SKM-1 (cell line): ENCODE results near the gene NIN.
"Not testable (repeated sequence)": the region's sequence is repeated elsewhere in the genome, so short reads cannot be mapped to it uniquely, and the experiment has no call there.

Source experiments
- DNase-seq: peaks from one replicate; lab custom pipeline; 2025; ENCODE audit not compliant: unreplicated experiment; lab: John Stamatoyannopoulos, UW

NIN gene

DNA sequence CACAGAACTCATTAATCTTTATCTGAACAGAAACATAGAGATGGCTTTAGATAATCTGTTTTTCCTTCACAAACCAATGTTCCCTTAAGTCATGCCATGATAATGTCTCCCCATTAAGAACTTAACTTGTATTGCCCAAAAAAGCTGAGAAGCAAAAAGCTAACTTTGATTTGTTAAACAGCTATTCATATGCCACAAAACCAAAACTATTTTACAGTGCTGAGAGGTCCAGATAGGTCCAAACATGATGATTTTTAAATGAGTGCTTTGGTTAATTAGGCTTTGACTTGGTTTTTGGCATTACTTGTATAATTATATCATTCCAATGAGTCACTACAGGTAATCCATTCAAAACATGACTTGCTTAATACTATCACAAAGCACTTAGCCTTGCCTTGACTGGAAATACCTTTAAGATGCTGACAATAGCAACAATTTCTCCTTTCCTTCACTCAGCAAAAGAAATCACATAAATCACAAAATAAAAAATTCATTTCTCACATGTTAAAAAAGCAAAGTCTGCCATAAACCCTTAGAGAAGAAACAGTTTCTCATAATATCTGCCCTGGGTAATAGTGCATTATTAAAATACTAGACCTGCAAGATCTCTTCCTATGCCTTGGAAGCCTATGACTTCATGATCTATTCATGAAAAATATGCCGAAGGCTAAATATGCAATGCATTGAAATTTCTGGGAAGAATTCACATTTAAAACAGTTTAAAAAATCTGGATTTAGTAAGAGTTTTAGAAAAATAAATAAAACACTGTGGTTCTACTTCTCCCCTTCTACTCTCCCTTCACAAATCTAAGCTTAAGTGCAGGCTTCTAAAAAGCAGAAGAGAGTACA is 110.8 kb downstream of the NIN start:
- no peak for DNase-seq

DNA sequence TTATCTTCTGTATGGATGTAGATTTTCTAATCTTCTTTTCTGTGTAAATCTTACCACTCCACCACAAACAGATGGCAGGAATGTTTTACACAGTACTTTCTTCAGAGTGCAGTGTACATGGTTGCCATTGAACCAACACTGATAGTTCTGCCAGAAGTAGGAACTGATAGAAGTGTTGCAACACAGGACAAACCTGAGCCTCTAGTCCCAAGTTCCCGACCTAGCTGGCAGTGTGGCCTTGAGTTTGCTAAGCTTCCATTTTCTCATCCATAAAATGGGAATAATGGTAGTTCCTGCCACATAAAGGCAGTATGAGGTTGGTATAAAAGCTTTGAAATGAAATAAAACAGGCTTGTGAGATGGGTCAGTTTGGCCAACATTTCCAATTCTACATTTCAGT is 112.0 kb downstream of the NIN start:
- DNase-seq: no peak

DNA sequence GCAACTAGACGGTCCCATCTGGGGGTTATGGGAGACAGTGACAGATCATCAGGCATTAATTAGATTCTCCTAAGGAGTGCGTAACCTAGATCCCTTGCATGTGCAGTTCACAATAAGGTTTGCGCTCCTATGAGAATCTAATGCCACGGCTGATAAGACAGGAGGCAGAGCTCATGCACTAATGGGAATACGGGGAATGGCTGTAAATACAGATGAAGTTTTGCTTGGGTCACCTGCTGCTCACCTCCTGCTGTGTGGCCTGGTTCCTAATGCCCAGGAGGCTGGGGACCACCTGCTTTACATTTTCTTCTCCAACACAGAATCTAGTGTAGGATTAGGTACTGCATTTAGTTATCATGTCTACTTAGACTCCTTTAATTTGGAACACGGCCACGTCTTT is 113.2 kb downstream of the NIN start:
- DNase-seq: no peak

DNA sequence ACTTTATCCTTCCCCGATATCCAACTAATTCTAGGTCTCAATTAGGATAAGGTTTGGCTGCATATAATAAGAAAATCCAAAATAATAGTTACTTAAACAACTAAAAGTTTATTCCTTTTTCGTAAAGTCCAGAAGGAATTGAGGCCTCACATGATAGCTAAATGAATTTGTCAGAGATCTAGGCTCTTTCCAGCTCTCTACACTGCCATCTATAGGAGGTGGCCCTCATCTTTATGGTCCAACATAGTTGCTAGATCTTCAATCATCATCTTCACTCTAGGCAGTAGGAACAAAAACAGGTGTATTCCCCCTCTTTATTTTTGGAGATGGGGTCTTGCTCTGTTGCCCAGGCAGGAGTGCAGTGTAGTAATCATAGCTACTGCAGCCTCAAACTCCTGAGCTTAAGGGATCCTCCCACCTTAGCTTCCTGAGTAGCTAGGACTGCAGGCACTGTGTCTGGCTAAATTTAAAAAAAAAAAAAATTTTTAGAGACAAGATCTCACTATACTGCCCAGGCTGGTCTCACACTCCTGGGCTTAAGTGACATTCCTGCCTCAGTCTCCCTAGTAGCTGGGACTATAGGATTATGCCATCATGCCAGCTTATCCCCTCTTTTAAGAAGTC is 116.4 kb downstream of the NIN start:
- no peak for DNase-seq

DNA sequence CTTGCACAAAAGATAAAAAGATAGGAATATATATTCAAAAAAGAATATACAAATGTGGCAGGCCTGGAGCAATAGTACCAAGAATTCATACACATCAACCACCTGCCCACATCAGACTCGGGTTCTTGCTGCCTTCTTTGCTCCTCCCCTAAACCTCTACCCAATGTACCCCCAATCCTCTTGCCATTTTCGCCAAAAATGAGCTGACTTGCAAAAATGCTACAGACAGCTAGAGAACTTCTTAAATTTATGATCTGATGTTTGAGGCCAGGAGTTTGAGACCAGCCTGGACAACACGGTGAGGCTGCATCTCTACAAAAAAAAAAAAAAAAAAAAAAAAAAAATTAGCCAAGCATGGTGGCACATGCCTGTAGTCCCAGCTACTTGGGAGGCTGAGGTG is 119.9 kb downstream of the NIN start:
- DNase-seq: no peak

DNA sequence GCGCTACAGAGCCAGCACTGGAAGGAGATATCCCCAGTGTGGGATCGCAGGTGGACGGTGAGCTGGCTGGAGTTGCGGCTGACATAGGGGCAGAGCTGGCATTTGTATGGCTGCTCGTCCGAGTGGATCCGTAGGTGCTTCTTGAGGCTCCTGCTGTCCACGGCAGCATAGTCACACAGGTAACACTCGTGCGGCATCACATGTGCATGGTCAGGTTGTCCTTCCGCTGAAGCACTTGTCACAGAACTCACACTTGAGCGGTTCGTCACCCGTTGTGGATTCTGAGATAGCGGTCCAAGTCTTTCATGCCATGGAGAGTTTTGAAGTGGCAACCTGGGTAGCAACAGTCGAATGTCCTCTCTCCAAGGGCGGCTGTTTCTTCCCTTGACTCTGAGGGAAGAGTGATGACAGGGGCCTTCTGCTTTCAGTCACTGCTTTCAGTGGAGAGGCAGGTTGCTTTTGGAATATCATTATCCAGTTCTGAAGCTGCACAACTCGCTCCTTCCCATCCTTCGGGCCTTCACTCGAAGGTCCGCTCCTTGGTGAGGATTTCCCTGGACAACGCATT is 125.9 kb downstream of the NIN start:
- no peak for DNase-seq

DNA sequence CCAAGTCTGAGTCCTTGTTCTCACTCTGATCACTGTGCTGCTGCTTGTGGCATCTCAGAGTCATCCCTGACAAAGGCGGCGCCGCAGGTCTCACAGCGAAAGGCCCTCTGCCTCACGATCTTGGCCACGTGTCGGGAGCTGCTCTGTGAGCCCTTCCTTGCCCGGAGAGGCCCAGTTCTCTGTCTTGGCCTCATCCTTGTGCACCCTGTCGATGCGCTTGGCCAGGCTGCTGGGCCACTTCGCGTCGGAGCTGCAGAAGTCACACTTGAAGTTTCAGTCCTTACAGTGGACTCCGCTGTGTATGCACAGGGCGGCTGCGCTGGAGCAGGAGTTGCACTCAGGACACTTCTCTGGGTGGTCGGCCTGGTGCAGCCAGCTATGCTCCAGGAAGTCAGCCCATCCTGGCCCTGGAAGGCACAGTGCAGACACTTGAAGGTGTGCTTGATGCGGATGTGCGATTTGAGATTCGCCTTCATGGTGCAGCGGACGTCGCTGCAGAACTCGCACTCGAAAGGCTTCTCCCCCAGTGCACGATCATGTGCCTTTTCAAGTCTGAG is 126.4 kb downstream of the NIN start:
- DNase-seq: no peak

DNA sequence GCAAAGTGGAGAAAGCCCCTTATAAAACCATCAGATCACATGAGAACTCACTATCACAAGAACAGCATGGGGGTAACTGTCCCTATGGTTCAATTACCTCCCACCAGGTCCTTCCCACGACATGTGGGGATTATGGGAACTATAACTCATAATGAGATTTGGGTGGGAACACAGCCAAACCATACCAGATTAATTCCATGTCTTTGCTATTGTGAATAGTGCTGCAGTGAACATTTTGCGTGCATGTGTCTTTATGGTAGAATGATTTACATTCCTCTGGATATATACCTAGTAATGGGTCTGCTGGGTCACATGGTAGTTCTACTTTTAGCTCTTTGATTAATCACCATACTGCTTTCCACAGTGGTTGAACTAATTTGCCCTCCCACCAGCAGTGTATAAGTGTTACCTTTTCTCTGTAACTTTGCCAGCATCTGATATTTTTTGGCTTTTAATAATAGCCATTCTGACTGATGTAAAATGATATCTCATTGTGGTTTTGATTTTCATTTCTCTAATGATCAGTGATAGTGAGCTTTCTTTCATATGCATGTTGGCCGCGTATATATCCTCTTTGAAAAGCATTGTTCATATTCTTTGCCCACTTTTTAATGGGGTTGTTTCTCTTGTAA is 133.2 kb downstream of the NIN start:
- no peak for DNase-seq

DNA sequence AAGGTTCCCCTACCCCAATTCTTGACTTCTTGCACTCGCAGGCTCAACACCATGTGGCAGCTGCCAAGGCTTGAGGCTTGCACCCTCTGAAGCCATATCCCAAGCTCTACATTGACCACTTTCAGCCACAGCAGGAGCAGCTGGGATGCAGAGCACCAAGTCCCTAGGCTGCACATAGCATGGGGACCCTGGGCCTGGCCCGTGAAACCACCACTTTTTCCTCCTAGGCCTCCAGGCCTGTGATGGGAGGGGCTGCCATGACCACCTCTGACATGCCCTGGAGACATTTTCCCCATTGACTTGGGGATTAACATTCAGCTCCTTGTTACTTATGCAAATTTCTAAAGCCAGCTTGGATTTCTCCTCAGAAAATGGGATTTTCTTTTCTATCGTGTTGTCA is 136.7 kb downstream of the NIN start:
- DNase-seq: not testable (repeated sequence)

DNA sequence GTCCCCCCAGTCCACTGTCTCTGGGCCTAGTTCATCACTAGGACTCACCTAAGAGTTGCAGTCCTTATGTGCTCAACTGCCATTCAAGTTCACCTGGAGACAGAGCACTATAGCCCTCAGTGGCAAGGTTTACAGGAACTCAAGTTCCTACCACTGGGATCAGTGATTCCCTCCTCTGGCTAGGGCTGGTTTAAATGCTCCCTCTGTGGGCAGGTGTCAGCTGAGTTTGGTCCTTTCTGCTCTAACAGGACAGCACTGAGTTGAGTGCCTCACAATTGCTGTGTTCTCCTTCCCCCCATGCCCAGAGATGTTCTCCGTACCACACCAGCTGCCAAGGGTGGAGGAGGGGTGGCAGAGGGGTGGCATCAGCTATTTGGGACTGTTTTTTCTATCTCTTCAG is 142.1 kb downstream of the NIN start:
- no peak for DNase-seq

DNA sequence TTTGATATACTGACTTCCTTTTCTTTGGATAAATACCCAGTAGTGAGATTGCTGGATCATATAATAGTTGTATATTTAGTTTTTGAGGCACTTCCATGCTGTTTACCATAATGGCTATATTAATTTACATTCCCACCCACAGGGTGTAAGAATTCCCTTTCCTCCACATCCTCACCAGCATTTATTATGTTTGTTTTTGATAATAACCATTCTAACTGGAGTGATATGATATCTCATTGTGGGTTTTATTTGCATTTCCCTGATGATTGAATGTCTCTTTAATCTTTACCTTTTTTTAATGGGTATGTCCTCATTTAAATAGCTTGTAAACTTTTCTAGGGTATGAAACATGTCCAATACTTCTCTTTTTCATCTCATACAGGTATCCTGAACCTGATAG is 151.3 kb downstream of the NIN start:
- DNase-seq: no peak

DNA sequence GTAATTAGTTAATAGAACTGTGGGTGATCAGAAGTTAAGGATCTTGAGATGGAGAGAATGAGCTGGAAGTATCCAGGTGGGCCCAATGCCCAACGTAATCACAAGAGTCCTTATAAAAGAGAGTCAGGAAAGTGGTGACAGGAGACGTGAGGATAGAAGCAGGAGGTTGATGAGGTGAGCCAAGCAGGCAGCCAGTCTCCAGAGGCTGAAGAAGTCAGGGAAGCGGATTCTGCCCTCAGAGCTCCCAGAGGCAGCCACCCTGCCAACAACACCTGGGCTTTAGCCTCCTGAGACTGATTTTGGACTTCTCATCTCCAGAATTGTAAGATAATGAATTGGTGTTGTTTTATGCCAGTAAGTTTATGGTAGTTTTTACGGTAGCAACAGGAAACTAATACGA is 152.8 kb downstream of the NIN start:
- DNase-seq: no peak

DNA sequence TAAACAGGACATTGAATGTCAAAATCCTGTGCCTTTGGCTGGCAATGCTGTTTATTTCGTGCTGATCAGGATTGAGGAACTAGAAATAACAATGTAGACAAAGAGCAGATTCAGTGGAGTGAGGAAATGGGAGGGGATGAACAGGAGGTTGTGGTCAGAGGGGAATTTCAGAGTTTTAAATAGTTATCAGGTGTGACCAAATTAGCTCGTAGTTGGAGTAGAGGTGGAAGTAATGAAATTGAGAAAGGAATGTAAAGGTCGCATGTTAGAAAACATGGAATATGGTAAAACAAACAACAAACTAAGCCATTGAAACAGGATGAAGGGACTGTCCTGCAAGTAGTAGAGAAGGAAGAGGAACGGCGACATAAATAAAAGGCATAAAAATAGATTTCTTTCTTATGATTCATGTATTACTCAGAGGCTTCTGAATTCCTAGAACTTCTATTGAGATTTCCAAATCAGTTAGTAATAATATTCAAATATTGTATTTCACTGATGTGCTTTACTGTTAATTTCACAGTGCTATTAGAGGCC is 153.4 kb downstream of the NIN start:
- DNase-seq: peak; percentile 1

DNA sequence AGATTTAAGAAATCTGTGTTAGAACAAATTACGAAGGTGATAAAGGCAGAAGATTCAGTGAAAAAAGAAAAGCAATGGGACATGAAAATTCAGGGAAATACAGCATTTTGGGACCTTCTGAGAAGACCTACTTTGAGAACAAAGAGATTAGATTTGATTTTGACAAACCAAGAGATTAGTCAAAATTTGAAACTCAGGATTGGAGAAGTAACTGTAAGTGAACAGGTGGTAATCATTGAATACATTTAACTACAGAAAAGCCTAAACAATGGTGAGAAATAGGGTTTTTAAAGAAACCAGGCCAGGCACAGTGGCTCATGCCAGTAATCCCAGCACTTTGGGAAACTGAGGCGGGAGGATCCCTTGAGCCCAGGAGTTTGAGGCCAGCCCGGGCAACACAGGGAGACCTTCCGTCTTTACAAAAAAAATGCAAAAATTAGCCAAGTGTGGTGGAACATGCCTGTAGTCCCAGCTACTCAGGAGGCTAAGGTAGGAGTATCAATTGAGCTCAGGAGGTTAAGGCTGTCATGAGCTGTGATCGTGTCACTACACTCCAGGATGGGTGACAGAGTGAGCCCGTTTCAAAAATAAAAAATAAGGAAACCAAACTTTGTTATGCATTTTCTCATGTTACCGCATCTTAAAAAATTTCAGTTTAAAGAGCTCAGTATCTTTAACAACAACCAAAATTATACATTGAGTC is 154.0 kb downstream of the NIN start:
- no peak for DNase-seq

DNA sequence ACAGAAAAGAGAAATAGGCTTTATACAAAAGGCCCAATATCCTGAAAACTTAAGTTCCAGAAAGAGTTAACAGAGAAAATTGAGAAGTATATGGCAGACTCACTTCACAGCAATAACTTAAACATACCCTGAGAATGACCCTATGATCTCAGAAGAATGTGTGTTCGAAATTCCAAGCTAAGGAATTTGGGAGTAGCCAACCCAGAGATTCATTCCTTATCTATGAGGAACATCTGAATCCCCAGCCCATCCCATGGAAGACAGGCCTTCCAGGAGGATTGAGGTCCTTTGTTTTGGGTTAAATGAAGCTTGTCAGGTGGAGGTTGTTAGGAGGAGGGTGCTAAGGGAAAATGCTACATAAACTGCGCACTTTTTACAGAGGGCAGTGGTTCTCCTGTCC is 155.4 kb downstream of the NIN start:
- DNase-seq: no peak

DNA sequence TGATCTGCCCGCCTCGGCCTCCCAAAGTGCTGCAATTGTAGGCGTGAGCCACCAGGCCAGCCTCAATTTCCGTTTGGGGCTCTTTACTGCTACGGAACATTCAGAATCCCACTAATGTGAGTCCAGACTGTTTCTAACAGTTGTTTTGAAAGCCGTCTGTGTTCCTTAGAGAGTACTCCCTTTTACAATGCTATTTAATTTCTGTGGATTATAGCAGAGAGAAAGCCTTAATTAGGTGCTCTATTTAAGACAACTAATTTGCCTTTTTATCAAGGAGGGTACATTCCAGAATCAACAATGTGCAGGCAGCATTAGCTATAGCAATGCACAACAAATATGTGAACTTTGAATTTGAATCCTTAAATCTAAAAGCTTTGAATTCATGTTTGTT is 160.1 kb downstream of the NIN start:
- no peak for DNase-seq

DNA sequence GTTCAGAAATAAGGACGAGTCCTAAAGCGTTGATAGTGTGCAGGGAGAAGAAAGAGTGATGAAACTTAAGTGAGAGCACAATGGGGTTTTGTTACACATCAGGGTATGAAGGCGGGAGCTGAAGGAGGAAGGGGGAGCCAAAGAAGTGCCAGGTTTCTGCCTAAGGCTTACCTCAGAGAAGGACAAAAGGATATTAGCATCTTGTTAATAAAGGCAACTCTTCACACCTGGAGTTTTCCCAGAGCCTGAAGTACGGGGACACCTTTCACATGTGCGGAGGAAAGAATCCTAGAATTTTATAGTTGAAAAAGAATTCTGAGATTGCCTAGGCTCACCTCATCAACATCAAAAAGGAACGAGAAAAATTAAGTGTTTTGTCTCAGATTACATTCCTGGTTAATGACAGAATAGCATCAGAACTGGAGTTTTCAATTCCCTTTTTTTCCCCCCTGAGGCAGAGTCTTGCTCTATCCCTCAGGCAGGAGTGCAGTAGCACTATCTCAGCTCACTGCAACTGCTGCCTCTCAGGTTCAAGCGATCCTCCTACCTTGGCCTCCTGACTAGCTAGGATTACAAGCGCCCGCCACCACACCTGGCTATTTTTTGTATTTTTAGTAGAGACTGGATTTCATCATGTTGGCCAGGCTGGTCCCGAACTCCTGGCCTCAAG is 160.6 kb downstream of the NIN start:
- no peak for DNase-seq
